Karpas-422 (cell line): ENCODE measurements around the gene SAYSD1. TPM values are rescaled to one million over a fixed set of nuclear protein-coding genes. Genes with fewer than 3 reads are reported as not detected.

ENCODE experiments used
- DNase-seq: peaks from one replicate; pipeline ENCODE4 v3.0.0-alpha.2; 2015
- H2AFZ ChIP-seq: fragments of 200-600 bp; sonication (generic); 2 replicates; pipeline ENCODE4 v1.6.1; 2014; ENCODE audit warnings: antibody characterized with exemption, low read length, mixed read lengths
- H3K27ac ChIP-seq: fragments of 200-600 bp; sonication (generic); 2 replicates; pipeline ENCODE4 v1.5.1; 2014; ENCODE audit warnings: mild to moderate bottlenecking, low read length, moderate library complexity
- H3K27me3 ChIP-seq: fragments of 200-600 bp; sonication (generic); 2 replicates; pipeline ENCODE4 v1.6.1; 2014; ENCODE audit warnings: low read length, mixed read lengths
- H3K36me3 ChIP-seq: fragments of 200-600 bp; sonication (generic); 2 replicates; pipeline ENCODE4 v1.6.1; 2014; ENCODE audit warnings: low read length, mixed read lengths; ENCODE audit not compliant: insufficient read depth
- H3K4me1 ChIP-seq: fragments of 200-600 bp; sonication (generic); 2 replicates; pipeline ENCODE4 v1.6.1; 2014; ENCODE audit warnings: mild to moderate bottlenecking, low read length, mixed read lengths
- H3K4me2 ChIP-seq: fragments of 200-600 bp; sonication (generic); 2 replicates; pipeline ENCODE4 v1.6.1; 2014; ENCODE audit warnings: low read length, low read depth, mild to moderate bottlenecking; ENCODE audit not compliant: poor library complexity, severe bottlenecking
- H3K4me3 ChIP-seq: fragments of 200-600 bp; sonication (generic); 2 replicates; pipeline ENCODE4 v1.5.1; 2014; ENCODE audit warnings: mild to moderate bottlenecking, antibody characterized with exemption, low read length, mixed read lengths
- H3K79me2 ChIP-seq: fragments of 200-600 bp; sonication (generic); 2 replicates; pipeline ENCODE4 v1.6.1; 2014; ENCODE audit warnings: mild to moderate bottlenecking, low read length, mixed read lengths
- H3K9ac ChIP-seq: fragments of 200-600 bp; sonication (generic); 2 replicates; pipeline ENCODE4 v1.6.0; 2014; ENCODE audit warnings: low read length
- H3K9me2 ChIP-seq: fragments of 200-600 bp; sonication (generic), shearing (Covaris generic); replicated peaks from 2 replicates; pipeline ENCODE4 v1.6.0; 2014; ENCODE audit warnings: mild to moderate bottlenecking, low read length, moderate library complexity; ENCODE audit not compliant: insufficient read depth
- H3K9me3 ChIP-seq: fragments of 300-700, 200-600 bp; sonication (generic); 2 replicates; pipeline ENCODE4 v1.6.1; 2014; ENCODE audit warnings: low read length, mixed read lengths
- H4K20me1 ChIP-seq: fragments of 200-600 bp; sonication (generic); 2 replicates; pipeline ENCODE4 v1.6.1; 2014; ENCODE audit warnings: mild to moderate bottlenecking, antibody characterized with exemption, low read length, low read depth; ENCODE audit not compliant: insufficient read depth
- total RNA-seq: library from RNA; depleted of rRNA; stranded (reverse); fragments of >200 nt; shearing (Covaris generic); gene quantifications from 2 replicates; pipeline ENCODE4 v1.2.3, GENCODE V29; 2014; ENCODE audit warnings: low replicate concordance

Gene SAYSD1
- total RNA-seq, 1 experiment from 2014 or later: 15.3 TPM

GRCh38 chr6:39128106-39128505 lies 13.1 kb upstream of the SAYSD1 start:
- H3K9ac ChIP-seq: no peak overlapping the region
- no peak overlapping the region for H2AFZ ChIP-seq
- no peak for DNase-seq
- H4K20me1 ChIP-seq: no peaks in the 10 kb centered on the region
- H3K4me1 ChIP-seq: no peaks in the 10 kb centered on the region
- H3K36me3 ChIP-seq: no peaks in the 10 kb centered on the region
- H3K27me3 ChIP-seq: no peaks in the 10 kb centered on the region
- H3K4me2 ChIP-seq: no peak overlapping the region
- H3K4me3 ChIP-seq: no peak overlapping the region
- no peaks in the 10 kb centered on the region for H3K9me2 ChIP-seq
- no peaks in the 10 kb centered on the region for H3K79me2 ChIP-seq
- H3K27ac ChIP-seq: no peak overlapping the region
- H3K9me3 ChIP-seq: no peaks in the 10 kb centered on the region

GRCh38 chr6:39124114-39124513 lies 9.1 kb upstream of the SAYSD1 start:
- Histone ChIP-seq H3K4me2 (no peak overlapping the region), H3K27me3 (no peaks in the 10 kb centered on the region), H3K4me1 (no peaks in the 10 kb centered on the region), H3K9me3 (no peaks in the 10 kb centered on the region), H3K27ac (no peak overlapping the region), H3K79me2 (no peaks in the 10 kb centered on the region), H4K20me1 (no peaks in the 10 kb centered on the region), H2AFZ (no peak overlapping the region), H3K9ac (no peak overlapping the region), H3K36me3 (no peaks in the 10 kb centered on the region), H3K4me3 (no peak overlapping the region), H3K9me2 (no peaks in the 10 kb centered on the region)
- DNase-seq: no peak

GRCh38 chr6:39118921-39119320 lies 3.9 kb upstream of the SAYSD1 start:
- H3K9me3 ChIP-seq: no peaks in the 10 kb centered on the region
- H4K20me1 ChIP-seq: no peaks in the 10 kb centered on the region
- no peaks in the 10 kb centered on the region for H3K79me2 ChIP-seq
- no peak overlapping the region for H3K4me2 ChIP-seq
- H2AFZ ChIP-seq: no peak overlapping the region
- no peaks in the 10 kb centered on the region for H3K27me3 ChIP-seq
- H3K4me3 ChIP-seq: no peak overlapping the region
- no peak for DNase-seq
- H3K36me3 ChIP-seq: no peaks in the 10 kb centered on the region
- no peak overlapping the region for H3K27ac ChIP-seq
- no peak overlapping the region for H3K9ac ChIP-seq
- no peaks in the 10 kb centered on the region for H3K9me2 ChIP-seq
- peaks cover 14% of the 10 kb centered on the region for H3K4me1 ChIP-seq

- Histone ChIP-seq H4K20me1 (no peaks in the 10 kb centered on the region), H3K4me1 (peaks cover 18% of the 10 kb centered on the region), H3K27me3 (no peaks in the 10 kb centered on the region), H3K4me3 (peak overlapping the region; percentile 68), H2AFZ (peak overlapping the region; percentile 72), H3K9ac (peak overlapping the region; percentile 79), H3K9me2 (no peaks in the 10 kb centered on the region), H3K9me3 (no peaks in the 10 kb centered on the region), H3K36me3 (no peaks in the 10 kb centered on the region), H3K79me2 (no peaks in the 10 kb centered on the region), H3K4me2 (peak overlapping the region; percentile 82), H3K27ac (no peak overlapping the region)
- no peak for DNase-seq
Measured at GRCh38 chr6:39114388-39114703, 640 bp downstream of the SAYSD1 start.

GRCh38 chr6:39113788-39114187 lies 1.2 kb downstream of the SAYSD1 start:
- no peaks in the 10 kb centered on the region for H4K20me1 ChIP-seq
- no peaks in the 10 kb centered on the region for H3K9me2 ChIP-seq
- H3K9ac ChIP-seq: peak overlapping the region; percentile 79
- H3K27ac ChIP-seq: no peak overlapping the region
- no peaks in the 10 kb centered on the region for H3K9me3 ChIP-seq
- H3K4me3 ChIP-seq: peak overlapping the region; percentile 68
- H3K79me2 ChIP-seq: no peaks in the 10 kb centered on the region
- H2AFZ ChIP-seq: peak overlapping the region; percentile 72; the same call in 1 of the 2 replicates
- no peaks in the 10 kb centered on the region for H3K36me3 ChIP-seq
- H3K27me3 ChIP-seq: no peaks in the 10 kb centered on the region
- H3K4me1 ChIP-seq: peaks cover 18% of the 10 kb centered on the region
- no peak for DNase-seq
- peak overlapping the region; percentile 82 for H3K4me2 ChIP-seq

GRCh38 chr6:39111280-39111679 lies 3.7 kb downstream of the SAYSD1 start:
- H3K4me2 ChIP-seq: no peak overlapping the region
- H4K20me1 ChIP-seq: peaks cover 5% of the 10 kb centered on the region; the same call in 1 of the 2 replicates
- DNase-seq: no peak
- H3K79me2 ChIP-seq: no peaks in the 10 kb centered on the region
- H3K27me3 ChIP-seq: no peaks in the 10 kb centered on the region
- H3K27ac ChIP-seq: no peak overlapping the region
- peaks cover 18% of the 10 kb centered on the region for H3K4me1 ChIP-seq
- H3K9ac ChIP-seq: no peak overlapping the region
- no peaks in the 10 kb centered on the region for H3K9me2 ChIP-seq
- H3K4me3 ChIP-seq: no peak overlapping the region
- H2AFZ ChIP-seq: no peak overlapping the region
- no peaks in the 10 kb centered on the region for H3K9me3 ChIP-seq
- H3K36me3 ChIP-seq: no peaks in the 10 kb centered on the region

- no peaks in the 10 kb centered on the region for H3K9me3 ChIP-seq
- H3K4me3 ChIP-seq: no peak overlapping the region
- H2AFZ ChIP-seq: no peak overlapping the region
- H3K27me3 ChIP-seq: no peaks in the 10 kb centered on the region
- no peaks in the 10 kb centered on the region for H3K4me1 ChIP-seq
- H4K20me1 ChIP-seq: peaks cover 7% of the 10 kb centered on the region; the same call in 1 of the 2 replicates
- no peak overlapping the region for H3K9ac ChIP-seq
- H3K4me2 ChIP-seq: no peak overlapping the region
- no peaks in the 10 kb centered on the region for H3K9me2 ChIP-seq
- H3K27ac ChIP-seq: no peak overlapping the region
- no peak for DNase-seq
- no peaks in the 10 kb centered on the region for H3K36me3 ChIP-seq
- no peaks in the 10 kb centered on the region for H3K79me2 ChIP-seq
Measured at GRCh38 chr6:39108041-39108839, 6.7 kb downstream of the SAYSD1 start.

GRCh38 chr6:39107641-39108040 lies 7.3 kb downstream of the SAYSD1 start:
- Histone ChIP-seq H3K27me3 (no peaks in the 10 kb centered on the region), H3K4me3 (no peak overlapping the region), H3K9me2 (no peaks in the 10 kb centered on the region), H3K4me1 (no peaks in the 10 kb centered on the region), H4K20me1 (peaks cover 9% of the 10 kb centered on the region; the same call in 1 of the 2 replicates), H3K9me3 (no peaks in the 10 kb centered on the region), H3K9ac (no peak overlapping the region), H2AFZ (no peak overlapping the region), H3K27ac (no peak overlapping the region), H3K36me3 (no peaks in the 10 kb centered on the region), H3K79me2 (no peaks in the 10 kb centered on the region), H3K4me2 (no peak overlapping the region)
- DNase-seq: no peak
